Esophagus squamous epithelium (tissue), 4 donors: ENCODE data around the gene FGF4.

Experiments used
- CTCF ChIP-seq, 6 experiments: fragments of 450-650 bp in 4 of 6; fragments of 200-600 bp in 2 of 6; sonication (generic) in 2 of 6; IDR thresholded peaks; one replicate each; pipeline ENCODE4 v1.5.1; 2016 to 2019; ENCODE audit warnings: antibody characterized with exemption in 6 of 6, mild to moderate bottlenecking in 4 of 6, moderate library complexity in 4 of 6
- POLR2A ChIP-seq, 4 donors: fragments of 450-650 bp; IDR thresholded peaks; one replicate each; pipeline ENCODE4 v1.6.1; 2017; ENCODE audit warnings: antibody characterized with exemption in 4 of 4, mild to moderate bottlenecking in 4 of 4, moderate library complexity in 3 of 4

GRCh38 chr11:69730500-69730899 lies 44.6 kb downstream of the FGF4 start:
- TF ChIP-seq CTCF (IDR thresholded peaks at IDR 0.05) (no peak), POLR2A (IDR thresholded peaks at IDR 0.05) (no peak)
